IMR-90 (cell line): ENCODE data around the gene JKAMP. TPM values are rescaled to one million over a fixed set of nuclear protein-coding genes. Genes with fewer than 3 reads are reported as not detected.

Experiments used
- ATAC-seq: fragments of 200-7000 bp; cut with Tn5 transposase; 2 replicates; pipeline ENCODE4 v1.9.1; 2020; ENCODE audit warnings: low read depth, mild to moderate bottlenecking, moderate library complexity
- BruUV-seq: library from RNA; stranded (reverse); fragments of 400-500 nt; replicated peaks from 2 replicates; lab custom pipeline; 2021; lab: Mats Ljungman, UMichigan
- CTCF ChIA-PET: fragments of 300-600 bp; formaldehyde crosslinking; extraction: SDS; loops from one replicate; lab custom pipeline; 2021; ENCODE audit warnings: antibody characterized with exemption; lab: Yijun Ruan, JAX
- POLR2A ChIA-PET: fragments of 300-600 bp; sonication (Branson Sonifier 250); formaldehyde crosslinking; loops from one replicate; lab custom pipeline; 2022; ENCODE audit warnings: antibody characterized with exemption; ENCODE audit not compliant: unreplicated experiment; lab: Charles Lee
- DNase-seq: peaks from one replicate; pipeline ENCODE4 v3.0.0; 2013
- H2AFZ ChIP-seq: replicated peaks from 2 replicates; pipeline ENCODE3; 2013; ENCODE audit warnings: low read length, mild to moderate bottlenecking; ENCODE audit not compliant: poor library complexity
- H2AK5ac ChIP-seq: 2 replicates; pipeline ENCODE4 v1.6.1; 2013; ENCODE audit warnings: low read depth, low read length, inconsistent platforms
- H2AK9ac ChIP-seq: replicated peaks from 2 replicates; pipeline ENCODE3; 2013; ENCODE audit warnings: mild to moderate bottlenecking, low read depth, low read length, moderate library complexity; ENCODE audit not compliant: poor library complexity
- H2BK120ac ChIP-seq: 2 replicates; pipeline ENCODE4 v1.6.1; 2013; ENCODE audit warnings: low read depth, low read length, inconsistent platforms
- H2BK15ac ChIP-seq: 3 replicates; pipeline ENCODE4 v1.6.1; 2013; ENCODE audit warnings: low read depth, low read length, inconsistent platforms
- H2BK20ac ChIP-seq: 2 replicates; pipeline ENCODE4 v1.6.1; 2013; ENCODE audit warnings: low read depth, mild to moderate bottlenecking, inconsistent platforms, low read length, moderate library complexity
- H2BK5ac ChIP-seq: 2 replicates; pipeline ENCODE4 v1.6.1; 2013; ENCODE audit warnings: mild to moderate bottlenecking, low read depth, low read length, inconsistent platforms; ENCODE audit not compliant: poor library complexity, severe bottlenecking
- H3K14ac ChIP-seq: replicated peaks from 2 replicates; pipeline ENCODE4 v1.6.1; 2013; ENCODE audit warnings: low read depth, low read length, inconsistent platforms
- H3K18ac ChIP-seq: 2 replicates; pipeline ENCODE4 v1.6.1; 2013; ENCODE audit warnings: low read depth, low read length, control low read depth
- H3K23ac ChIP-seq: 2 replicates; pipeline ENCODE4 v1.6.1; 2013; ENCODE audit warnings: low read depth, low read length, inconsistent platforms
- H3K27ac ChIP-seq: 2 replicates; pipeline ENCODE4 v1.5.1; 2013; ENCODE audit warnings: mild to moderate bottlenecking, control low read depth, low read length; ENCODE audit not compliant: insufficient read depth
- H3K27me3 ChIP-seq: 2 replicates; pipeline ENCODE4 v1.6.1; 2013; ENCODE audit warnings: low read length; ENCODE audit not compliant: control insufficient read depth, insufficient read depth
- H3K36me3 ChIP-seq: 2 replicates; pipeline ENCODE4 v1.6.1; 2013; ENCODE audit warnings: low read length, mixed read lengths; ENCODE audit not compliant: control insufficient read depth, insufficient read depth
- H3K4ac ChIP-seq: 2 replicates; pipeline ENCODE4 v1.6.1; 2013; ENCODE audit warnings: low read depth, low read length, inconsistent platforms
- H3K4me1 ChIP-seq: 2 replicates; pipeline ENCODE4 v1.6.1; 2013; ENCODE audit warnings: low read length, mixed read lengths; ENCODE audit not compliant: control insufficient read depth, insufficient read depth
- H3K4me2 ChIP-seq: 2 replicates; pipeline ENCODE4 v1.6.1; 2013; ENCODE audit warnings: low read depth, mild to moderate bottlenecking, control low read depth, low read length, moderate library complexity
- H3K4me3 ChIP-seq: 2 replicates; pipeline ENCODE4 v1.5.1; 2013; ENCODE audit warnings: low read depth, mild to moderate bottlenecking, control low read depth, low read length, moderate library complexity; ENCODE audit not compliant: insufficient read depth
- H3K56ac ChIP-seq: 2 replicates; pipeline ENCODE4 v1.6.1; 2013; ENCODE audit warnings: low read length, inconsistent platforms; ENCODE audit not compliant: insufficient read depth; ENCODE audit errors: extremely low read depth
- H3K79me1 ChIP-seq, 2 experiments: 2 replicates each; pipeline ENCODE4 v1.6.1; 2013; ENCODE audit warnings: low read length in 2 of 2, inconsistent platforms in 1 of 2, low read depth in 1 of 2
- H3K9ac ChIP-seq: 2 replicates; pipeline ENCODE4 v1.6.1; 2013; ENCODE audit warnings: low read depth, low read length, control low read depth
- H3K9me1 ChIP-seq: 2 replicates; pipeline ENCODE4 v1.6.1; 2013; ENCODE audit warnings: low read length, inconsistent platforms; ENCODE audit not compliant: insufficient read depth
- H3K9me3 ChIP-seq: 2 replicates; pipeline ENCODE4 v1.6.1; 2013; ENCODE audit warnings: low read length; ENCODE audit not compliant: control insufficient read depth, insufficient read depth
- H4K20me1 ChIP-seq: 2 replicates; pipeline ENCODE4 v1.6.1; 2013; ENCODE audit warnings: low read length, inconsistent platforms; ENCODE audit not compliant: insufficient read depth
- H4K5ac ChIP-seq: 2 replicates; pipeline ENCODE4 v1.6.1; 2013; ENCODE audit warnings: mild to moderate bottlenecking, low read depth, low read length, control low read depth
- H4K8ac ChIP-seq, 2 experiments: 2 replicates each; pipeline ENCODE4 v1.6.1; 2013; ENCODE audit warnings: low read depth in 2 of 2, low read length in 2 of 2, control low read depth in 1 of 2, inconsistent platforms in 1 of 2
- H4K91ac ChIP-seq: 2 replicates; pipeline ENCODE4 v1.6.1; 2013; ENCODE audit warnings: low read depth, low read length, inconsistent platforms; ENCODE audit not compliant: insufficient read depth
- BHLHE40 ChIP-seq: fragments of 150-350 bp; IDR thresholded peaks from 2 replicates; pipeline ENCODE4 v1.6.1; 2016; ENCODE audit warnings: mild to moderate bottlenecking, low read depth, low read length
- CEBPB ChIP-seq: IDR thresholded peaks from 2 replicates; pipeline ENCODE4 v1.6.1; 2012; ENCODE audit warnings: low read depth, low read length, improper control_type of control experiment
- MAZ ChIP-seq: IDR thresholded peaks from 2 replicates; pipeline ENCODE4 v1.6.1; 2012; ENCODE audit warnings: low read depth, mild to moderate bottlenecking, low read length, improper control_type of control experiment, moderate library complexity, borderline replicate concordance
- MXI1 ChIP-seq: IDR thresholded peaks from 2 replicates; pipeline ENCODE4 v1.6.1; 2012; ENCODE audit warnings: low read depth, mild to moderate bottlenecking, low read length, moderate library complexity, borderline replicate concordance
- NFE2L2 ChIP-seq: fragments of 150-350 bp; IDR thresholded peaks from 2 replicates; pipeline ENCODE4 v1.6.1; 2016; ENCODE audit warnings: low read depth, mild to moderate bottlenecking, low read length
- POLR2A ChIP-seq: IDR thresholded peaks from 2 replicates; pipeline ENCODE4 v1.6.1; 2012; ENCODE audit warnings: mild to moderate bottlenecking, low read depth, low read length
- RAD21 ChIP-seq: IDR thresholded peaks from 2 replicates; pipeline ENCODE4 v1.6.1; 2012; ENCODE audit warnings: low read length, improper control_type of control experiment
- RCOR1 ChIP-seq: IDR thresholded peaks from 2 replicates; pipeline ENCODE4 v1.6.1; 2012; ENCODE audit warnings: mild to moderate bottlenecking, low read length, improper control_type of control experiment; ENCODE audit not compliant: insufficient replicate concordance
- SMC3 ChIP-seq: fragments of 150-350 bp; IDR thresholded peaks from 2 replicates; pipeline ENCODE4 v1.6.1; 2016; ENCODE audit warnings: low read depth, mild to moderate bottlenecking, antibody characterized with exemption, low read length, moderate library complexity
- USF2 ChIP-seq: fragments of 150-350 bp; IDR thresholded peaks from 2 replicates; pipeline ENCODE4 v1.6.1; 2017; ENCODE audit warnings: mild to moderate bottlenecking, antibody characterized with exemption, low read length, low read depth
- WGBS, 2 experiments: methylation state at CpG; one replicate each; pipeline versions ENCODE4 v1.1.5 to v1.1.7; 2013; ENCODE audit warnings: missing lambda C conversion rate in 2 of 2; ENCODE audit not compliant: insufficient read length in 1 of 2; ENCODE audit errors: extremely low coverage in 2 of 2; 5-methylcytosine and 5-hydroxymethylcytosine counted together
- dilution Hi-C: fragments of 300-500 bp; cut with HindIII; formaldehyde crosslinking; loops from one replicate; pipeline ENCODE4 v1.14.3; 2018; ENCODE audit warnings: low sequenced_read_pairs; ENCODE audit not compliant: unreplicated experiment
- in situ Hi-C: fragments of 300-500 bp; cut with MboI; formaldehyde crosslinking; loops from 3 replicates; pipeline ENCODE4 v1.14.3; 2019; ENCODE audit warnings: low sequenced_read_pairs, inconsistent platforms, mixed read lengths
- intact Hi-C: fragments of 100-400 bp; cut with micrococcal nuclease; formaldehyde crosslinking; loops from 2 replicates; pipeline ENCODE4 v1.10.0; 2022
- polyA plus RNA-seq, 3 experiments: library from polyadenylated mRNA; depleted of rRNA; stranded (reverse); fragments of >200 nt; gene quantifications; 2 replicates each; pipeline ENCODE4 v1.2.3, GENCODE V29; 2012; ENCODE audit warnings: low replicate concordance in 1 of 3
- total RNA-seq: library from RNA; depleted of rRNA; stranded (reverse); fragments of >200 nt; gene quantifications from 2 replicates; pipeline ENCODE4 v1.2.3, GENCODE V29; 2012

JKAMP gene
- total and polyA plus RNA-seq, 2 of the 4 experiments (the other 2 are of a cell fraction) = 62.2 to 101 TPM

- Histone ChIP-seq H3K36me3 (peaks cover 21% of the 10 kb centered on the region), H4K5ac (no peak overlapping the region), H3K79me1 (peaks cover 12 to 13% of the 10 kb centered on the region in 2 experiments; a peak in 3 of 4 replicates), H3K23ac (no peak overlapping the region), H3K4me3 (no peak overlapping the region), H2BK15ac (no peak overlapping the region), H3K9me1 (peaks cover 4% of the 10 kb centered on the region; the same call in 1 of the 2 replicates), H4K91ac (no peak overlapping the region), H3K27ac (no peak overlapping the region), H3K4me1 (peaks cover 10% of the 10 kb centered on the region), H4K8ac (no peak overlapping the region), H3K9me3 (no peaks in the 10 kb centered on the region; the same call in 1 of the 2 replicates), H2BK20ac (no peak overlapping the region), H2AK5ac (no peak overlapping the region), H2AFZ (no peak overlapping the region), H3K4me2 (no peak overlapping the region), H2BK5ac (peak overlapping the region; percentile 56), H3K9ac (no peak overlapping the region), H3K18ac (peak overlapping the region; percentile 10; the same call in 1 of the 2 replicates), H4K20me1 (peaks cover 3% of the 10 kb centered on the region; the same call in 1 of the 2 replicates), H2BK120ac (no peak overlapping the region), H3K56ac (no peak overlapping the region), H3K27me3 (no peaks in the 10 kb centered on the region), H3K14ac (no peak overlapping the region), H2AK9ac (no peak overlapping the region), H3K4ac (no peak overlapping the region)
- intact Hi-C loops (no loop called here), in situ Hi-C loops (loop anchor here (25.0 kb wide), 2 partner anchors 818 to 968 kb away; partner anchors contain the start of gene DACT1), dilution Hi-C loops (no loop called here)
- DNase-seq (peak; percentile 72), ATAC-seq (peak; percentile 47)
- BruUV-seq = no TSS peak
- POLR2A ChIA-PET = no interaction called here
- no CpG with 5 or more reads among the region's 1 CpG for WGBS, 2 experiments
- CTCF ChIA-PET = no interaction called here
- TF ChIP-seq RAD21 (no peak), BHLHE40 (no peak), USF2 (no peak), NFE2L2 (no peak), RCOR1 (no peak), SMC3 (no peak), POLR2A (no peak), MAZ (no peak), MXI1 (no peak), CEBPB (no peak)
These were observed 28.9 kb upstream of the JKAMP start for GRCh38 chr14:59455411-59455810.
